ENCODE results near the gene E2F2.

E2F2 gene

GRCh38 chr1:23463286-23463685 is 67.7 kb downstream of the E2F2 start:
- no peaks in the 10 kb centered on the region for H3K4me1 ChIP-seq (ENCODE audit: insufficient read depth, low read length)
- H3K36me3 ChIP-seq (ENCODE audit: insufficient read depth, low read length), result no peaks in the 10 kb centered on the region
- no peak overlapping the region for H3K9ac ChIP-seq (ENCODE audit: low read depth, low read length)
- no peaks in the 10 kb centered on the region for H3K9me3 ChIP-seq (ENCODE audit: control insufficient read depth, insufficient read depth, low read length)

- Histone ChIP-seq H3K4me1 (ENCODE audit: insufficient read depth, low read length) (no peaks in the 10 kb centered on the region), H3K36me3 (ENCODE audit: insufficient read depth, low read length) (no peaks in the 10 kb centered on the region), H3K9me3 (ENCODE audit: control insufficient read depth, insufficient read depth, low read length) (no peaks in the 10 kb centered on the region), H3K9ac (ENCODE audit: low read depth, low read length) (no peak overlapping the region)
Observed at GRCh38 chr1:23462766-23463165, 68.3 kb downstream of the E2F2 start.

GRCh38 chr1:23461050-23461449 is 70.0 kb downstream of the E2F2 start:
- no peaks in the 10 kb centered on the region for H3K4me1 ChIP-seq (ENCODE audit: insufficient read depth, low read length)
- H3K9ac ChIP-seq (ENCODE audit: low read depth, low read length), result no peak overlapping the region
- no peaks in the 10 kb centered on the region for H3K9me3 ChIP-seq (ENCODE audit: control insufficient read depth, insufficient read depth, low read length)
- no peaks in the 10 kb centered on the region for H3K36me3 ChIP-seq (ENCODE audit: insufficient read depth, low read length)

GRCh38 chr1:23460519-23460918 is 70.5 kb downstream of the E2F2 start:
- Histone ChIP-seq H3K4me1 (ENCODE audit: insufficient read depth, low read length) (no peaks in the 10 kb centered on the region), H3K36me3 (ENCODE audit: insufficient read depth, low read length) (no peaks in the 10 kb centered on the region), H3K9ac (ENCODE audit: low read depth, low read length) (no peak overlapping the region), H3K9me3 (ENCODE audit: control insufficient read depth, insufficient read depth, low read length) (no peaks in the 10 kb centered on the region)

DNA sequence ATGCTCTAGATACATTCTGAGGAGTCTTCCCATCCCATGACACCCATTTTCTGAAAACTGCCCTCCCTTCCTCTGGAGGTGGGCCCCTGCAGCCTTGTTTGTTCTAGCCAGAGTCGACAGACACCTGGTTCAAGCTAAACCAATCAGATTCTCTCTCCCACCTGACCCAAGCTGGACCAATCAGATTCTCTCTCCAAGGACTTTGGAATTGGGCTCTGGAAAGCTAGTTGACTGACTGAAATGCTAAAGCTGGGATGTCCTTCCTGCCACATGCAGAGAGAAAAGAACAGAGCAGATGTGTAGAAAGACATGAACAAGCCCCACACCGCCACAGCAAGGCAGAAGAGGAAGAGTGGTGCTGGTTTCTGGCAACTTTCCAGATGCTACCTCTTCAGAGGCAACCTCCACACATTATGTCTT is 71.7 kb downstream of the E2F2 start:
- Histone ChIP-seq H3K4me1 (ENCODE audit: insufficient read depth, low read length) (no peaks in the 10 kb centered on the region), H3K9me3 (ENCODE audit: control insufficient read depth, insufficient read depth, low read length) (no peaks in the 10 kb centered on the region)

More for the DNA sequence above, 71.7 kb downstream of the E2F2 start:
- no peak overlapping the region for H3K9ac ChIP-seq (ENCODE audit: low read depth, low read length)
- 0 out of 2 replicates have a peak, but pooled peaks cover 2% of the 10 kb centered on the region for H3K36me3 ChIP-seq (ENCODE audit: insufficient read depth, low read length)

All from ES-I3 (cell line).